GM23248 (cell line): ENCODE data around the gene ZG16.

Experiments
- EZH2 ChIP-seq: fragments of 200-600 bp; sonication (generic); IDR thresholded peaks from 2 replicates; pipeline ENCODE4 v1.6.1; 2018; ENCODE audit warnings: antibody characterized with exemption, mild to moderate bottlenecking; ENCODE audit not compliant: insufficient read depth, poor library complexity, severe bottlenecking
- EZH2phosphoT487 ChIP-seq: fragments of 200-600 bp; sonication (generic); IDR thresholded peaks from 2 replicates; pipeline ENCODE4 v1.6.1; 2018; ENCODE audit warnings: antibody characterized with exemption, moderate library complexity, mild to moderate bottlenecking, low read depth; ENCODE audit not compliant: insufficient read depth

- TF ChIP-seq EZH2 (no peak), EZH2phosphoT487 (no peak)
These were observed 13.1 kb downstream of the ZG16 start for GRCh38 chr16:29790949-29791844.
